Neural cell (in vitro differentiated cells): Measurements from ENCODE around the gene MCL1. TPM values are rescaled to one million over a fixed set of nuclear protein-coding genes. Genes with fewer than 3 reads are reported as not detected.

Experiments
- H2AFZ ChIP-seq: fragments of 200-600, 300-800 bp; sonication (generic), shearing (Covaris generic); 2 replicates; pipeline ENCODE4 v1.6.0; 2014; ENCODE audit warnings: low read depth, mild to moderate bottlenecking, antibody characterized with exemption, low read length, moderate library complexity
- H3F3A ChIP-seq: fragments of 200-600 bp; shearing (Covaris generic); 2 replicates; pipeline ENCODE4 v1.6.1; 2016; ENCODE audit warnings: mild to moderate bottlenecking, moderate library complexity, mixed read lengths, antibody characterized with exemption, low read length; ENCODE audit not compliant: insufficient read depth, poor library complexity, severe bottlenecking
- H3K27ac ChIP-seq: fragments of 200-600, 300-800 bp; sonication (generic), shearing (Covaris generic); 2 replicates; pipeline ENCODE4 v1.5.1; 2014; ENCODE audit warnings: mild to moderate bottlenecking, low read length, moderate library complexity
- H3K27me3 ChIP-seq: fragments of 300-800, 200-600 bp; sonication (generic), shearing (Covaris generic); 2 replicates; pipeline ENCODE4 v1.6.0; 2014; ENCODE audit warnings: mild to moderate bottlenecking, low read depth, low read length, moderate library complexity; ENCODE audit not compliant: insufficient read depth
- H3K36me3 ChIP-seq: fragments of 300-800, 200-600 bp; sonication (generic), shearing (Covaris generic); 2 replicates; pipeline ENCODE4 v1.5.1; 2014; ENCODE audit warnings: mild to moderate bottlenecking, antibody characterized with exemption, low read length, moderate library complexity; ENCODE audit not compliant: insufficient read depth
- H3K4me2 ChIP-seq: fragments of 300-800, 200-600 bp; sonication (generic), shearing (Covaris generic); 2 replicates; pipeline ENCODE4 v1.6.0; 2014; ENCODE audit warnings: mild to moderate bottlenecking, low read length
- H3K4me3 ChIP-seq: fragments of 300-800, 200-600 bp; sonication (generic), shearing (Covaris generic); 2 replicates; pipeline ENCODE4 v1.5.1; 2014; ENCODE audit warnings: mild to moderate bottlenecking, low read length, moderate library complexity
- H3K79me2 ChIP-seq: fragments of 200-600 bp; shearing (Covaris generic); replicated peaks from 2 replicates; pipeline ENCODE4 v1.6.0; 2014; ENCODE audit warnings: mild to moderate bottlenecking, low read length, moderate library complexity; ENCODE audit not compliant: insufficient read depth
- H3K9ac ChIP-seq: fragments of 300-800, 200-600 bp; sonication (generic), shearing (Covaris generic); 2 replicates; pipeline ENCODE4 v1.6.1; 2016; ENCODE audit warnings: mild to moderate bottlenecking, low read length, mixed read lengths
- H3K9me2 ChIP-seq: fragments of 200-600 bp; shearing (Covaris generic); 2 replicates; pipeline ENCODE4 v1.6.1; 2016; ENCODE audit warnings: mild to moderate bottlenecking, low read length, mixed read lengths; ENCODE audit not compliant: insufficient read depth
- H3K9me3 ChIP-seq: fragments of 200-600, 300-800 bp; sonication (generic), shearing (Covaris generic); 2 replicates; pipeline ENCODE4 v1.6.1; 2016; ENCODE audit warnings: mild to moderate bottlenecking, mixed run types, low read length, moderate library complexity, mixed read lengths
- H4K20me1 ChIP-seq: fragments of 200-600 bp; shearing (Covaris generic); 2 replicates; pipeline ENCODE4 v1.6.1; 2016; ENCODE audit warnings: mild to moderate bottlenecking, mixed run types; ENCODE audit not compliant: insufficient read depth
- CTCF ChIP-seq: fragments of 450-650 bp; IDR thresholded peaks from 2 replicates; pipeline ENCODE4 v1.5.1; 2014; ENCODE audit warnings: antibody characterized with exemption, mild to moderate bottlenecking, moderate library complexity; ENCODE audit not compliant: poor library complexity, severe bottlenecking
- EP300 ChIP-seq: fragments of 450-650 bp; conservative IDR thresholded peaks from 2 replicates; pipeline ENCODE4 v1.6.1; 2014; ENCODE audit warnings: antibody characterized with exemption, mild to moderate bottlenecking, moderate library complexity; ENCODE audit not compliant: poor library complexity, severe bottlenecking
- MXI1 ChIP-seq: fragments of 450-650 bp; conservative IDR thresholded peaks from 2 replicates; pipeline ENCODE4 v1.6.1; 2014; ENCODE audit warnings: antibody characterized with exemption, mild to moderate bottlenecking; ENCODE audit not compliant: poor library complexity, severe bottlenecking
- REST ChIP-seq: IDR thresholded peaks from 2 replicates; pipeline ENCODE4 v1.6.1; 2012; ENCODE audit warnings: borderline replicate concordance
- SMC3 ChIP-seq: fragments of 450-650 bp; conservative IDR thresholded peaks from 2 replicates; pipeline ENCODE4 v1.6.1; 2014; ENCODE audit warnings: antibody characterized with exemption, mild to moderate bottlenecking, moderate library complexity; ENCODE audit not compliant: poor library complexity
- polyA plus RNA-seq: library from polyadenylated mRNA; depleted of rRNA; stranded (reverse); fragments of >200 nt; gene quantifications from 2 replicates; pipeline ENCODE4 v1.2.3, GENCODE V29; 2014

The MCL1 gene
- polyA plus RNA-seq, 1 donor from 2014 or later: 171 TPM

GRCh38 chr1:150536836-150537731 lies 42.3 kb downstream of the MCL1 start:
- H3K79me2 ChIP-seq: no peaks in the 10 kb centered on the region
- no peaks in the 10 kb centered on the region for H3K27me3 ChIP-seq
- H3K4me3 ChIP-seq: no peak overlapping the region
- no peak overlapping the region for H3K4me2 ChIP-seq
- H2AFZ ChIP-seq: no peak overlapping the region
- no peaks in the 10 kb centered on the region for H3K36me3 ChIP-seq
- H3F3A ChIP-seq: no peaks in the 10 kb centered on the region
- TF ChIP-seq EP300 (no peak), REST (no peak), CTCF (no peak), SMC3 (no peak), MXI1 (no peak)
- H3K9me3 ChIP-seq: no peaks in the 10 kb centered on the region
- no peak overlapping the region for H3K9ac ChIP-seq
- H4K20me1 ChIP-seq: no peaks in the 10 kb centered on the region
- no peaks in the 10 kb centered on the region for H3K9me2 ChIP-seq
- no peak overlapping the region for H3K27ac ChIP-seq

- Histone ChIP-seq H3K9ac (no peak overlapping the region), H4K20me1 (no peaks in the 10 kb centered on the region), H3K4me2 (no peak overlapping the region), H3K79me2 (no peaks in the 10 kb centered on the region), H3K27ac (no peak overlapping the region), H3K4me3 (no peak overlapping the region), H2AFZ (no peak overlapping the region), H3K36me3 (no peaks in the 10 kb centered on the region), H3K9me3 (no peaks in the 10 kb centered on the region), H3K9me2 (no peaks in the 10 kb centered on the region), H3F3A (no peaks in the 10 kb centered on the region), H3K27me3 (no peaks in the 10 kb centered on the region)
- TF ChIP-seq REST: no peak
Observed at GRCh38 chr1:150535511-150536287, 43.7 kb downstream of the MCL1 start.
